ENCODE results near the gene IFNGR1.

IFNGR1 gene

DNA sequence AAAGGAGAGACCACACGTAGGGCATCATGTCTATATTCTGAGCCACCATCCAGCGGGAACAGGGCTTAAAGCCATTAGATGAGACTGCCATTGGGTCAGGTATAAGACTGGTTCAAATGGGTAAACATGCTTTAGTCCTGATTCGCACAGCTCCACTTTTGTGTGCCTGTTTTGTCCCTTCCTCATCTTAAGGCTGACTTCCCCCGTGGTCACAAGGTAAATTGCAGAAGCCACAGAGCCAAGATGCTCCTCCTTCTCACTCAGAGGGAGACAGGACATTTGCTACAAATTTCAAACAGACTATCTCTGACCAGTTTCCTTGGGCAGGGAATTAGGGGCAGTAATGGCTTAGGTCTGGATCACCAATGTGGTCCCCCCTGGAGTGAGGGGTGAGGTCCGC, 11.4 kb upstream of the IFNGR1 start:
- H3K9me3 ChIP-seq (ENCODE audit: control insufficient read depth, insufficient read depth, low read length): no peaks in the 10 kb centered on the region
- H3K4me3 ChIP-seq (ENCODE audit: low read length): no peak overlapping the region
- H3K4me1 ChIP-seq (ENCODE audit: control insufficient read depth, low read length): peaks cover 67% of the 10 kb centered on the region
- no peaks in the 10 kb centered on the region for H3K36me3 ChIP-seq (ENCODE audit: control insufficient read depth, low read length)
- peaks cover 11% of the 10 kb centered on the region for H3F3A ChIP-seq (ENCODE audit: control insufficient read depth, insufficient read depth)
- H3K27ac ChIP-seq (ENCODE audit: low read depth, low read length): no peak overlapping the region
- H3K79me2 ChIP-seq (ENCODE audit: control insufficient read depth, low read length): no peaks in the 10 kb centered on the region
- H3K9me2 ChIP-seq (replicated peaks; ENCODE audit: control insufficient read depth, low read length): no peaks in the 10 kb centered on the region
- no peaks in the 10 kb centered on the region for H3K27me3 ChIP-seq (ENCODE audit: control insufficient read depth, low read length)
- no peak overlapping the region for H3K4me2 ChIP-seq (ENCODE audit: low read length)
- H4K20me1 ChIP-seq (ENCODE audit: control insufficient read depth, insufficient read depth, low read depth, low read length): no peaks in the 10 kb centered on the region
- TF ChIP-seq EZH2phosphoT487 (IDR thresholded peaks at IDR 0.05; ENCODE audit: borderline replicate concordance, low read length): no peak
- no peak for TF ChIP-seq CTCF (IDR thresholded peaks at IDR 0.05; ENCODE audit: low read depth, low read length, poor library complexity, severe bottlenecking)

DNA sequence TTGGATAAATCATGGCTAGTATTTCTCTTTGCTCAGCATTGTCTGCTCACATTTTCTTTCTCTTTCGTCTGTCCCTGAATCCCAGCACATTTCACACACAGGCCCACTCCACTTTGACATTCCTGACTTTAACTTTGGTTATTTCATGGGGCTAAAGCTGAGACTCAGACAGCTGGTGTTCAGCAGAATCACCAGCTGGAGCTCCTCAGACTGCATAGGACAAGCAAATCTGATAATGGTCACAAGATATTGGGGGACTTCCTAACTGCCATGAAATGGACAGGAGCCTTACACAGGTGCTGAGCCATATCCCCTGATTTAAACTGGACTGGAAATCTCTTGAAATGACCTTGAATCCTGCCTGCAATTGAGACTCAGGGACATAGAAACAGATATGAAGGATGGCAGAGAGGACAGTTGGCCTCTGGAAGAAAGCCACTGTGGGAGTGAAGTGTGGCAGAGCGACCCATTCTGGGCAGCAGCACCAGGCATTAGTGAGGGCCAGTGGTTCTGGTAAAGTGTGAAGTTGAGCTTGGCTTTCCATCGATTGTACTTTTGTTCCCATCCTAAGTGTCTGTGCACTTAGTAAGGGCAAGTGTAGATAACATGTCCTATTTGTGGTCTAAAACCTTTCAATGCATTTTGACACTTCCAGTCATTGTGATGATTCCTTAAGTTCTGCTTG, 10.0 kb upstream of the IFNGR1 start:
- no peaks in the 10 kb centered on the region for H3K79me2 ChIP-seq (ENCODE audit: control insufficient read depth, low read length)
- no peaks in the 10 kb centered on the region for H3K27me3 ChIP-seq (ENCODE audit: control insufficient read depth, low read length)
- H3K9me2 ChIP-seq (replicated peaks; ENCODE audit: control insufficient read depth, low read length): no peaks in the 10 kb centered on the region
- H3K36me3 ChIP-seq (ENCODE audit: control insufficient read depth, low read length): no peaks in the 10 kb centered on the region
- no peak overlapping the region for H3K4me2 ChIP-seq (ENCODE audit: low read length)
- no peak overlapping the region for H3K4me3 ChIP-seq (ENCODE audit: low read length)
- H3K4me1 ChIP-seq (ENCODE audit: control insufficient read depth, low read length): peaks cover 68% of the 10 kb centered on the region
- peaks cover 12% of the 10 kb centered on the region for H3F3A ChIP-seq (ENCODE audit: control insufficient read depth, insufficient read depth)
- no peaks in the 10 kb centered on the region for H4K20me1 ChIP-seq (ENCODE audit: control insufficient read depth, insufficient read depth, low read depth, low read length)
- H3K27ac ChIP-seq (ENCODE audit: low read depth, low read length): no peak overlapping the region
- H3K9me3 ChIP-seq (ENCODE audit: control insufficient read depth, insufficient read depth, low read length): no peaks in the 10 kb centered on the region
- TF ChIP-seq CTCF (IDR thresholded peaks at IDR 0.05; ENCODE audit: low read depth, low read length, poor library complexity, severe bottlenecking) (no peak), EZH2phosphoT487 (IDR thresholded peaks at IDR 0.05; ENCODE audit: borderline replicate concordance, low read length) (no peak)

DNA sequence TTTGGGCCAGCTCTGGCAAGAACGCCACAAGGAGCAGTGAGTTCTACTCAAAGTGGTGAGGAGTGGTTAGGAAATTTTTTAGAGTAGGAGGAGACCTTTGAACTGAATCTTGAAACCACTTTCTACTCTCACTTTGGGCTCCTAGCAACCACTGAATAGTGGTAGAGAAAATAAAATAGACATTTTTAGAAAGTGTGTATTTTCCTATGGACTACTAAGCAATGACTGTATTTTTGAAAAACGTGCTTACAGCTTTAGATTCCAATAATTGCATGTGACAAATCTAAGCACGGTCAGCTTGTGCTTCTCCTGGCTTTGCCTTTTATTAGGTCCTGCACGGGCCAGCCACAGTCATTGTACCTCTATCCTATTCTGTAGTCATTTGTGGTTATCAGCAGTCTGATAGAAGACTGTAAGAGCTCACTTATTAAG, 8.7 kb upstream of the IFNGR1 start:
- Histone ChIP-seq H3K9me3 (ENCODE audit: control insufficient read depth, insufficient read depth, low read length) (no peaks in the 10 kb centered on the region), H3F3A (ENCODE audit: control insufficient read depth, insufficient read depth) (peaks cover 21% of the 10 kb centered on the region), H3K4me3 (ENCODE audit: low read length) (no peak overlapping the region), H3K27me3 (ENCODE audit: control insufficient read depth, low read length) (no peaks in the 10 kb centered on the region), H3K27ac (ENCODE audit: low read depth, low read length) (no peak overlapping the region), H3K79me2 (ENCODE audit: control insufficient read depth, low read length) (no peaks in the 10 kb centered on the region), H4K20me1 (ENCODE audit: control insufficient read depth, insufficient read depth, low read depth, low read length) (no peaks in the 10 kb centered on the region), H3K36me3 (ENCODE audit: control insufficient read depth, low read length) (no peaks in the 10 kb centered on the region), H3K4me1 (ENCODE audit: control insufficient read depth, low read length) (peaks cover 68% of the 10 kb centered on the region), H3K9me2 (replicated peaks; ENCODE audit: control insufficient read depth, low read length) (no peaks in the 10 kb centered on the region), H3K4me2 (ENCODE audit: low read length) (no peak overlapping the region)
- TF ChIP-seq CTCF (IDR thresholded peaks at IDR 0.05; ENCODE audit: low read depth, low read length, poor library complexity, severe bottlenecking) (no peak), EZH2phosphoT487 (IDR thresholded peaks at IDR 0.05; ENCODE audit: borderline replicate concordance, low read length) (no peak)

All from DOHH2 (cell line).